HL-60/S4 (cell line): ENCODE results near the gene PIMREG.
"Not testable (repeated sequence)": the region's sequence is repeated elsewhere in the genome, so short reads cannot be mapped to it uniquely, and the experiment has no call there.

Experiments
- in situ Hi-C: fragments of 300-500 bp; cut with MboI; formaldehyde crosslinking; loops from 2 replicates; pipeline ENCODE4 v1.14.3; 2022; ENCODE audit warnings: low sequenced_read_pairs

Gene PIMREG

DNA sequence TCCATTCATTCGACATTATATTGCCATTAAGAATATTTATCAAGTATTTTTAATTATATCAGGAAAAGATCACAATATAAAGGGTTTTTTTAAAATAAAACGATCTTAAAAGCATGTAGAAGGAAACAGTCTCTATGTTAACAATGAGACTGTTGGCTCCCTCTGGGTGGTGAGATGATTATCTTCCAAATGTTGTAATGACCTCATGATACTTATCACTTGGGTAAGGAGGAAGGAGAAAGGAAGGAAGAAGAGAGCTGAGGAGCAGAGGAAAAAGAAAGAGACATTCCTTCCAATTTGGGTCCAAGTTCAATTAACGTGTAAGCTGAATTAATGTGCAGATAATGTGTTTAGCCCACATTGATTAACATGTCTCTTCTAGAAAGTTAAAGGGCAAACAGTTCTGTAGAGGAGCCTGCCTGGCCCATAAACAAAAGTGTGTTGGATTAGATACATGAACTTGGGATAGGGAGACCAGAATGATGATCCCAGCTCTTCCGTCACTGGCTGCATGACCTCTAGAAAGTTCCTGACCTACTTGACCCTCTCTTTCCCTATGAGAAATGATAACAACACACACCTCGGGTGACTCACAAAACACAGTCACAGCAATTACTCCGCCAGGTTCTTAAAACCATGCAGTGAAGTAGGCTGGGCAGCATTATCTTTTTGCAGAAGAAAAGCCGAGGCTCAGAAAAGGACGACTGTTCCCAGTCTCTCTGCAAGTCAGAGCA lies 32.0 kb downstream of the PIMREG start:
- in situ Hi-C loops, result loop anchor here (10.0 kb wide), 1 partner anchor 539 kb away; the partner anchor contains the start of gene RNASEK

DNA sequence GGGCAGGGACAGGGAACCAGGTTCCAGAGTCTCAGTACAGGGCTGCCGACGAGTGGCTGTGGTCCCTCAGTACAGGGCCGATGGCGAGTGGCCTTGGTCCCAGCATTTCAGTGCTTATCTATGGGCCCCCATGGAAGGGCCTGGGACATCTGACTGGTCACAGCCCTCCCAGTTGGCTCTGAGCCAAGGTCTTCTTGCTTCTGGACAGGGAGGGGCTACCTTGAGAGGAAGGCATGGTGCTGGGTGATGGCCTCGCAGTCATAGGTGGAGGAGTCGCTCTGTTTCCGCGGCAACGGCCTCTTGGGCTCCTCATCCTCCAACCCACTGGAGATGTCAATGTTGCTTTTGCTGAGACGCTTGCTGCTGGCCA lies 32.5 kb downstream of the PIMREG start:
- in situ Hi-C loops, result loop anchor here (10.0 kb wide), 1 partner anchor 538 kb away; the partner anchor contains the start of gene RNASEK

DNA sequence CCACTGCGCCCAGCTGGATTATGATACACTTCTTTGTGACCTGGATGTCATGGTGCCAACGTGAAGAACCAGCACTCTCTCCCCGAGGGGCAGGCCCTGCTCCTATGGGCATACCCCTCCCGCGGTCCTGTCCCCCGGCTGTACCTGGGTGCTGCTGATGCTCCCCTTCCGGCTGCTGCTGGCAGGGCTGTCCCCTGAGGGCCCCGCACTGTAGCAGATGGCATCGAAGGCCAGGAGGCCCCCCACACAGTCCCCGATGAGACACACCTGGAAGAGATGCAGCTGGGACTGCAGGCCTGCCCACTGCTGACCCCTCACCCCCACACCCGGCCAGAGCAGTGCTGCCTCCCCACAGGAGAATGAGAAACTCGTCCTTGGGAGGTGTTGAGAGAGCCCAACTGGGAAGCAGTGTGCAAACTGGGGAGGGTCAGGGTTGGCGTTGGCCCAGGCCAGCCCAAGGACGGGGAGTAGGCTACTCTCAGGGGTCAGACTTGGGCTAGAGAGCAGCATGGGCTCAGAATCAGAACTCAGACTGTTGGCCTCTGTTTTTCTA lies 33.7 kb downstream of the PIMREG start:
- in situ Hi-C loops, result loop anchor here (10.0 kb wide), 1 partner anchor 537 kb away; the partner anchor contains the start of gene RNASEK

GRCh38 chr17:6478486-6478885 lies 34.2 kb downstream of the PIMREG start:
- in situ Hi-C loops, result loop anchor here (10.0 kb wide), 1 partner anchor 536 kb away; the partner anchor contains the start of gene RNASEK

- in situ Hi-C loops, result loop anchor here (10.0 kb wide), 1 partner anchor 535 kb away; the partner anchor contains the start of gene RNASEK
Measured at GRCh38 chr17:6479622-6480302, 35.5 kb downstream of the PIMREG start.

DNA sequence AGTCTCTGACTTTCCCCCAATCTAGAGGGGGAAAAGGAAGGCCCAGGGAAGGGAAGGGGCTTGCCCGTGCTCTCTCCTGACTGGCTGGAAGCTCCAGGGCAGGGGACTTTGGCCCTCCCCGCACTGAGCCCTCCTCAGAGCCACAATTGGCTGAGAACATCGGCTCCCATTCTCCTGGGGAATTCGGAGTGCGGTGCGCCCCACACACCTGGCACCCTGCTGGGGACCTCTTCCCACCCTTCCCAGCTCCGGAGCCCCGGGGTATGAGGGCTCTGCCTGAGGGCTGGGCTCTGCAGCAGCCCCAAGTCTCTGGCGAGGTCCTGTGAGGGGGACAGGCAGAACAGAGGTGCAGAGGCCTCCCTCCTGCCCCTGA lies 36.0 kb downstream of the PIMREG start:
- in situ Hi-C loops, result no loop called here

DNA sequence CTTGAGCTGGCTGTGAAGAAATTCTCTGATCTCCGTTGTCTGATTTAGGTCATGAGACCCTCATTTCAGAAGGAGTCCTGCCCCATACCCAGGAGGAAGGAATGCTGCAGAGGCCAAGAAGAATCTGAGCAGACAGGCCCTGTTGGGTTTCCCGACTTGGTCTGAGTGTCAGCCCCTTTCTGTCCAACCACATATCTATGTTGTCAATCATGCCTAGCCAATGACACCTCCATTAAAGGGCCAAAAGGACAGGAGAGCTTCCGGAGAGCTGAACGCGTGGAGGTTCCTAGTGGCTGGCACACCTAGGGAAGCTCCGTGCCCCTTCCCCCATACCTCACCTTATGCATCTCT lies 37.8 kb downstream of the PIMREG start:
- in situ Hi-C loops, result no loop called here

DNA sequence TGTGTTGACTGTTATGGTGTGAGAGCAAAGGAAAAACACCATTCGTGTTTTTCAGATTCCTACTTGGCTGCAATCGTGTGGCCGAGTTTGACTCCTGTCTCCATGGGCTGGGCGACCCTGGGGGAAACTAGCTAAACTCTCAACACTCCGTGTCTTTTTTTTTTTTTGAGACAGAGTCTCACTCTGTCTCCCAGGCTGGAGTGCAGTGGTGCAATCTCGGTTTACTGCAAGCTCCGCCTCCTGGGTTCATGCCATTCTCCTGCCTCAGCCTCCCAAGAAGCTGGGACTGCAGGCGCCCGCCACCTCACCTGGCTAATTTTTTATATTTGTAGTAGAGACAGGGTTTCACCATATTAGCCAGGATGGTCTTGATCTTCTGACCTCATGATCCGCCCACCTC lies 38.5 kb downstream of the PIMREG start:
- in situ Hi-C loops, result not testable (repeated sequence)

DNA sequence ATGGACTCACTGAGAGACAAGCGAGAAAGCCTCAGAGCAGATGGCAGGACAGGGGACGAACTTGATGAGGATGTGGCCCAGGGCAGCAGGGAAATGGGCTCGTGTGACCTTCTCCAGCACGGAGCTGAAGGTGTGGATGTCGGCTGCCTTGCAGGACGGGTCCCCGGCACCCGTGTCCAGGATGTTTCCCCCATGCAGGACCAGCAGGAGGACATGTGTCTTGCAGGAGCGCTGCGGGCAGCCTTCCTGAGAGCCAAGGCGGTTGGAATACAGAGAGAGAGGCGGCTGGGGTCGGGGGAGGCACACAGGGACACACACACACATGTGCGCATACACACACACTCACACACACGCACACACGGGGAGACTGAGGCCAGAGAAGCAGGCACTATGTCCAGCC lies 39.3 kb downstream of the PIMREG start:
- in situ Hi-C loops, result no loop called here

- in situ Hi-C loops, result no loop called here
Measured at GRCh38 chr17:6485646-6486412, 41.6 kb downstream of the PIMREG start.

GRCh38 chr17:6487251-6488007 lies 43.2 kb downstream of the PIMREG start:
- in situ Hi-C loops, result no loop called here

DNA sequence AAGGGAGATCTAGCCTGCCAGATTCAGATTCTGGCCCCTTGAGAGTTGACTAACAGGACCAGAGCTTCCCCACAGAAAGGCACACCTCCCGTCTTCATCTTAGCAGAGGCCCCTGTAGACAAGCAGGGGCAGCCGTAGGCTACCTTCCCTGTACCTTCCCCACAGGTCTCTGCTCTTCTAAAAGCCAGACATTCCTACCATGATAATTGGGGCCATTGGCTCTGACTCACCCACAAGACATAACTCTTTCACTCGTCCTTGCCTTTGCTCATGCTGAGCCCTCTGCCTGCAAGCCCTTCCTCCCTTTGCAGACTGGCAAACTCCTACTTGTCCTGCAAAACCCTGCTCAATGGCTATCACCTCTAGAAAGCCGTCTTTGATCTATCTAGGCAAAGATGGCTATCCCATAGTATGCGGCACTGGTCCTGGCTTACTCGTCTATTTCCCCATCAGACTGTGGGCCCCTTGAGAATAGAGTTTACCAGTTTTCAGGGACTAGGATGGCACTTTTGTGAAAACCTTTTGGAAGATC lies 43.8 kb downstream of the PIMREG start:
- in situ Hi-C loops, result no loop called here

DNA sequence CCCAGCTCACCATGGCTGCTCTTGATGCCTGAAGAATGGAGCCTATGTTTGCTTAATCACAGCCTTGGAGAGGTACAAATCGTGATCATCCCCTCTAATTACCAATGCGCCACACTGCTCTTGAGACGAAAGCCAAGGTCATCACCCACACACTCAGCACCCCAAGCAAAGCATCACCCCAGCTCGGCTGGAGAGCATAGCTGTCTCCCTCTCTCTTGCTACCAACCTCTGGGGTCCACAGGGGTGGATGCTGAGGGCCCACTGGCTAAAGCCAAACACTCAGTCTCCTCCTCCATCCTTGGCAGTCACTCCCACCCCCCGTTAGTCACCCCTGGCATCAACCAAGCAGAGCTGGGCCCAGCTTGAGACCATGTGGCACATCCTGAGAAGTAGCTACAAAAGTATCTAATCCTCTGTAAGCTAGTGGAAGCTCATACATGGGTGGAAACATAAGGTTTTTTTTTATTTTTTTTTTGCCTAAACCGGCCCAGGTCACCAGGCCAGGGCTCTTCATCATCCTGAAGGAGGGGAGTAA lies 44.8 kb downstream of the PIMREG start:
- in situ Hi-C loops, result no loop called here

DNA sequence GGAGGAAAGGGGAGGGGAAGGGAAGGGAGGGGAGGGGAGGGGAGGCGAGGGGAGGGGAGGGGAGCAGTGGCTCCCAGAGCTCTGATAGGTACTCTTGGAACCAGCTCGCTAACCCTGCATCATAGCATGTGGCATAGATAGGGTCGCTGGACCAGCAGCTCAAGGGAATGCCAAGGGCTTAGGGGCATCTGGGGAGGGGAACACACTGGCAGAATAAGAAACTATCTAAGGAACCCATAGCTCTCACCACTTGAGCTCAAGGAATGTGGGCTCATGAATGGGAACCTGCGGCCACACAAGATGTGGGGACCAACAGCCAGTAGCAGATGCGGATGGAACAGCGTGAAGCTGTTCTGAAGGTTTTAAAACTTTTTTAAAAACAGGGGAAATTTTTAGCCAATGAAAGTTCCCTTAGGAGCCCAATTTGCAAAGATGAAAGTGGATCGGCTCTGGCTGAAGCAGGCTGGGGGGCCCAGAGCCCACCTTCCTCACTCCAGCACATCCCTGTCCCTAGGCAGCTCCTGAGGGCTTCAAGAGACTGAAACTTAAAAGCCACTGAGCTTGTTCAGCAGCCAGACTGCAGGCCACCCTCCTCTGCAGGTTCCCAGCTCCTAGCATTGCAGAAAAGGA lies 46.9 kb downstream of the PIMREG start:
- in situ Hi-C loops, result no loop called here

DNA sequence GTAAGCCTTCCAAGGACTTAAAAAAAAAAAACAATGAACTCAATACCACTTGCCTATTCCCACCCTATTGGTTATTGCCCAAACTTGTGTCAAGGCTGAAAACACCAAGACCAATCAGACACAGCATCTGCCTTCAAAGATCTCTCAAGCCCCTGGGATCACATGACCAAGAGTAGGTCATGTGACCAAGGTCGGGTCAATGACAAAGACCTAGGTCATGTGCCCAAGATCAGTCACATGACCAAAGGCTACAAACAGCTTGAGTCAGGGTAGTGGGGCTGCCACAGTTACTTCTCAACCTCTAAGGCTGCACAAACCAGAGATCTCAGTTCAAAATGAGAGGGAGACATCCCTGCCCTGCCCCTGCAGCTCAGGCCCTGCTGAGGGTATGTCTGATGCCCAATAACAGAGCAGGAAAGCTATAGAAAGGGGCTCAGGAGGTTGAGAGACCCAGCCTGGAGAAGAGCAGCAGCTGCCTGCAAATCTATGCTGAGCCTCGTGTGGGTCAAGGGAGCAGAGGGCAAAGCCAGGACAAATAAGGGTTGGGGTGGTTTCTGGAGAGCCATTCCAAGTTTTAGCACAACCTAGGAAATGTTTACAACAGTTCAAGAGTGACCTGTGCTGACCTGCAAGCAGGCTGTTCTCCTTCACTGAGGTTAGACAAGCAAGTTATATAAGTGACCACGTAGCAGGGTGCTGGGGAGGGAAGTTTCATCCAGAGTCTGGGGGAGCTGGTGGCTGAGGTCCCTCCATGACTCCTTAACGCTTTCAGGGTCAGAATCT lies 48.8 kb downstream of the PIMREG start:
- in situ Hi-C loops, result no loop called here

DNA sequence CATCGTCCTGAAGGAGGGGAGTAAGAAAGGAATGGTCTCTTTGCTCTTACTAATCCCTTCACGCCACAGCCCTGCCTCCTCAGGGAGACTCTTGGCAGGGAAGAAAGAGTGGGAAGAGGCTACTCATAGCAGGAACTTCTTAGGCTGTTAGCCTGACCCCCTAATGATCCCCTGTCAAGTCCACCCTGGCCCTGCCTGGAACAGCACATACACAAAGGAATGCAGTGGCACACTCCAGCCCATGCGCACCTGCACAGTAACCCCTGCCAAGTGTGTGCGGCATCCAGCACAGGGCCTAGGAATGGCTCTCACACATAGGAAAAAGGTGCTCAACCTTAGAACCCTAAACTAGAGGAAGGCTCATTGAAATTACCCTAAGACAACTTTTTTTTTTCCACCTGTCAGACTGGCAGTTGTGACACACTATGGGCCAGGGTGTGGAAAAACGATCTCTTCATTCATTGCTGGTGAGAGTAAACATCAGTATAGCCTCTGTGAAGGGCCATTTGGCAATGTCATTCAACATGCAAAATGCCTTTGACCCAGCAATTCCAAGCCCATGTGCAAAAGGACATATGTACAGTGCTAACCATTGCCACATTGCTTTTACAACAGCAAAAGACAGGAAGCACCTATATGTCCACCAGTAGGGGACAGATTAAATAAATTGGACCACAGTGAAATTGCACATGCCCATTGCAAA lies 50.1 kb downstream of the PIMREG start:
- in situ Hi-C loops, result no loop called here

GRCh38 chr17:6495450-6496115 lies 51.3 kb downstream of the PIMREG start:
- in situ Hi-C loops, result no loop called here

DNA sequence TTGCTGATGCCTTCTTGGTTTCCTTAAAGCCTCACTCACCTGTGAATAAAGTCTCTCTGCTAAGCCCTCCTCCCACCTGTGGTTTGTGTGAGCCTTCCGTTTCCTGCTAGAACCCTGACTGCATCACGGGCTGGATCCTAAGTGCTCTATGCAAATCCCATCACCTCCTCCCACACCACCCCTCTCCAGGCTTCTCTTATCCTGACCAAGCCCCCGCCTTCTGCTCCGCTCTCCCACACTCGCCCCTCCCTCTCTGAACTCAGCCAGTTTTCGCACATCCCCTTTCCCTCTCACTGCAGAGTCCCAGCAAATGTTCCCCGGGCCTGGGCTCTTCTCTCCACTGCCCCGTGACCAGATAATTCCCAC lies 51.8 kb downstream of the PIMREG start:
- in situ Hi-C loops, result no loop called here
